Chondrocyte (in vitro differentiated cells): ENCODE measurements around the gene CANT1. TPM values are rescaled to one million over a fixed set of nuclear protein-coding genes. Genes with fewer than 3 reads are reported as not detected.

Experiments used
- DNase-seq: peaks from one replicate; pipeline ENCODE4 v3.0.0; 2021; ENCODE audit warnings: mixed read lengths, low spot score
- H3K27ac Mint-ChIP-seq: one replicate; pipeline ENCODE4 v1.8.0; 2021; ENCODE audit warnings: mild to moderate bottlenecking, moderate library complexity, mixed read lengths; ENCODE audit not compliant: unreplicated experiment
- H3K27me3 Mint-ChIP-seq: 2 replicates; pipeline ENCODE4 v1.8.0; 2021; ENCODE audit warnings: low read depth, mixed read lengths
- H3K36me3 Mint-ChIP-seq: 2 replicates; pipeline ENCODE4 v1.8.0; 2021; ENCODE audit warnings: low read depth, mixed read lengths
- H3K4me1 Mint-ChIP-seq: 2 replicates; pipeline ENCODE4 v1.8.0; 2021; ENCODE audit warnings: low read depth, mild to moderate bottlenecking, mixed read lengths
- H3K4me3 Mint-ChIP-seq: one replicate; pipeline ENCODE4 v1.8.0; 2021; ENCODE audit warnings: mild to moderate bottlenecking, moderate library complexity, mixed read lengths; ENCODE audit not compliant: unreplicated experiment
- H3K9me3 Mint-ChIP-seq: 2 replicates; pipeline ENCODE4 v1.8.0; 2021; ENCODE audit warnings: low read depth, mixed read lengths
- CTCF ChIP-seq: fragments of 200-600 bp; sonication (generic); IDR thresholded peaks from 2 replicates; pipeline ENCODE4 v1.5.0; 2021; ENCODE audit warnings: antibody characterized with exemption, mild to moderate bottlenecking, moderate library complexity
- total RNA-seq: library from RNA; stranded (reverse); gene quantifications from 3 replicates; pipeline ENCODE4 v1.2.1, GENCODE V29; 2021

CANT1 gene
- total RNA-seq, 1 donor from 2014 or later, result 50.5 TPM

GRCh38 chr17:78957128-78957527 is 52.4 kb downstream of the CANT1 start:
- Mint-ChIP-seq H3K27me3 (no peaks in the 10 kb centered on the region), H3K4me1 (peaks cover 23% of the 10 kb centered on the region), H3K4me3 (no peak overlapping the region), H3K36me3 (peaks cover 1% of the 10 kb centered on the region), H3K9me3 (no peaks in the 10 kb centered on the region), H3K27ac (no peak overlapping the region)
- no peak for TF ChIP-seq CTCF
- DNase-seq, result no peak

- TF ChIP-seq CTCF, result no peak
- no peak overlapping the region for H3K27ac Mint-ChIP-seq
- no peak overlapping the region for H3K4me3 Mint-ChIP-seq
- H3K27me3 Mint-ChIP-seq, result no peaks in the 10 kb centered on the region
- no peaks in the 10 kb centered on the region for H3K9me3 Mint-ChIP-seq
- DNase-seq, result no peak
- H3K36me3 Mint-ChIP-seq, result peaks cover 1% of the 10 kb centered on the region
- H3K4me1 Mint-ChIP-seq, result peaks cover 27% of the 10 kb centered on the region
Measured at GRCh38 chr17:78956254-78956653, 53.3 kb downstream of the CANT1 start.

GRCh38 chr17:78954684-78955083 is 54.9 kb downstream of the CANT1 start:
- peaks cover 1% of the 10 kb centered on the region for H3K36me3 Mint-ChIP-seq
- no peak for TF ChIP-seq CTCF

GRCh38 chr17:78953356-78954350 is 55.9 kb downstream of the CANT1 start:
- DNase-seq, result no peak
- Mint-ChIP-seq H3K4me3 (no peak overlapping the region), H3K27me3 (no peaks in the 10 kb centered on the region), H3K27ac (no peak overlapping the region), H3K9me3 (peaks cover 10% of the 10 kb centered on the region), H3K36me3 (peaks cover 3% of the 10 kb centered on the region), H3K4me1 (peaks cover 18% of the 10 kb centered on the region)
- TF ChIP-seq CTCF, result no peak

More at GRCh38 chr17:78954684-78955083, 54.9 kb downstream of the CANT1 start:
- no peak overlapping the region for H3K27ac Mint-ChIP-seq
- H3K4me1 Mint-ChIP-seq, result peaks cover 23% of the 10 kb centered on the region
- no peak for DNase-seq
- H3K4me3 Mint-ChIP-seq, result no peak overlapping the region
- peaks cover 10% of the 10 kb centered on the region for H3K9me3 Mint-ChIP-seq
- H3K27me3 Mint-ChIP-seq, result no peaks in the 10 kb centered on the region

GRCh38 chr17:78952706-78953105 is 56.9 kb downstream of the CANT1 start:
- Mint-ChIP-seq H3K4me3 (no peak overlapping the region), H3K36me3 (peaks cover 3% of the 10 kb centered on the region), H3K27ac (no peak overlapping the region), H3K27me3 (no peaks in the 10 kb centered on the region), H3K9me3 (peaks cover 10% of the 10 kb centered on the region), H3K4me1 (peaks cover 21% of the 10 kb centered on the region)
- TF ChIP-seq CTCF, result no peak
- DNase-seq, result no peak
